ENCODE measurements around the gene ITFG1. TPM values are rescaled to one million over a fixed set of nuclear protein-coding genes. Genes with fewer than 3 reads are reported as not detected.

The ITFG1 gene
- total and polyA plus RNA-seq, 11 donors = 13.0 to 102 (median 70.1) TPM

DNA sequence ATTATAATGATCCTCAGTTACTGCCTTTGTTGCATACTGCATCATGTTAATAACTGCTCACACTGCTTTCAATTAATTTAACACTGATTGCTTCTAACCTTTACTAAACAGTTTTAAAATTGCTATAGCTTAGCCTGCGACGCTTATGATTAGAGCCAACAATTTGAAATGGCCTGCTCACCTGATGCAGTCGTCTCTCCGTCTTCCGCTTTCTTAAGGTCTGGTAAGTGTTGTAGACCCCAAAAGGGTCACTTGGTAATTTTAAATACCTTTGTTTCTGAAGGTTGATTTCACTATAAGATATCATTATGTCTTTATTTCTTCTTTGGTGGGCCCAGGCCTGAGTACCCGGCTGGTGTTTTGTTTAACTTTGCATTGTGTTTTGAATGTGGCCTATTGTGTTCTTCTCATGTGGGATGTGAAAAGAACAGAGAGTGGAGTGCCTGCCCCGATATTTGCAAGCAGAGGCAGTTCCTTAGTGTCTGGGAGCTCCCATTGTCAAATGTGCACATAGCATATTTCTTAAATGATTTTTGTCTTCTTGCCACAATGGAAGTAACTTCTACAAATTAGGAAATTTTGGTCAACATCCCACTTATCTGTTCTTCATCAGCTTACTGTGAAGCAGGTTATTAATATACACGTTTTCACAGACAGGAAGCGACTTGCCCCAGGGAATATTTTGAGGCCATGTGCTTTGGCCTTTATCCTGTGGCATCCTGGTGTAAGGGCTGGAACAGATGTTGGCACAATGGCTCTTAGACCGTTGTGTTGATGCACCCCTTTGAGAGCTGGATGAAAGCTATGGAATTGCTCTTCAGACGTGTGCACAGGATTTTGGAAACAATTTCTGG is 3.1 kb upstream of the ITFG1 start:
- TF ChIP-seq, protein P1, sequence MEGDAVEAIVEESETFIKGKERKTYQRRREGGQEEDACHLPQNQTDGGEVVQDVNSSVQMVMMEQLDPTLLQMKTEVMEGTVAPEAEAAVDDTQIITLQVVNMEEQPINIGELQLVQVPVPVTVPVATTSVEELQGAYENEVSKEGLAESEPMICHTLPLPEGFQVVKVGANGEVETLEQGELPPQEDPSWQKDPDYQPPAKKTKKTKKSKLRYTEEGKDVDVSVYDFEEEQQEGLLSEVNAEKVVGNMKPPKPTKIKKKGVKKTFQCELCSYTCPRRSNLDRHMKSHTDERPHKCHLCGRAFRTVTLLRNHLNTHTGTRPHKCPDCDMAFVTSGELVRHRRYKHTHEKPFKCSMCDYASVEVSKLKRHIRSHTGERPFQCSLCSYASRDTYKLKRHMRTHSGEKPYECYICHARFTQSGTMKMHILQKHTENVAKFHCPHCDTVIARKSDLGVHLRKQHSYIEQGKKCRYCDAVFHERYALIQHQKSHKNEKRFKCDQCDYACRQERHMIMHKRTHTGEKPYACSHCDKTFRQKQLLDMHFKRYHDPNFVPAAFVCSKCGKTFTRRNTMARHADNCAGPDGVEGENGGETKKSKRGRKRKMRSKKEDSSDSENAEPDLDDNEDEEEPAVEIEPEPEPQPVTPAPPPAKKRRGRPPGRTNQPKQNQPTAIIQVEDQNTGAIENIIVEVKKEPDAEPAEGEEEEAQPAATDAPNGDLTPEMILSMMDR (IDR thresholded peaks at IDR 0.05) = no peak
- no peak for TF ChIP-seq POLR2A (IDR thresholded peaks at IDR 0.05)
- ATAC-seq (no peak), DNase-seq (no peak)
- Histone ChIP-seq H3K27me3 (no peaks in the 10 kb centered on the region), H3K36me3 (peaks cover 0 to 16% (median 0%) of the 10 kb centered on the region in 9 donors), H3K27ac (peak overlapping the region in 7 of 12 donors; percentile 1 to 50 (median 24)), H3K9me3 (no peaks in the 10 kb centered on the region), H3K4me1 (peaks cover 17 to 83% (median 74%) of the 10 kb centered on the region in 12 donors), H3K4me3 (no peak overlapping the region)
- intact Hi-C loops (cut with DNase I) = loop anchor here in 5 of 10 donors (2.0 to 10.0 kb wide), 6 partner anchors 58 to 492 kb away; partner anchors contain the start of genes DNAJA2 (in 1 of the 5) and NETO2 (in 1 of the 5)
- 58 to 64% (median 59%) methylated on average over 11 of the region's 11 CpGs for WGBS, 4 donors

GRCh38 chr16:47461598-47462266 is 869 bp upstream of the ITFG1 start:
- intact Hi-C loops (cut with DNase I) = loop anchor here in 6 of 10 donors (1.0 to 10.0 kb wide), 8 partner anchors 32 to 489 kb away; partner anchors contain the start of genes DNAJA2 (in 1 of the 6) and NETO2 (in 1 of the 6)
- Histone ChIP-seq H3K36me3 (peaks cover 0 to 29% (median 20%) of the 10 kb centered on the region in 9 donors), H3K9me3 (no peaks in the 10 kb centered on the region), H3K4me3 (peak overlapping the region; percentile 78 to 96 (median 90)), H3K27ac (peak overlapping the region; percentile 94 to 100 (median 99)), H3K4me1 (peaks cover 17 to 67% (median 58%) of the 10 kb centered on the region in 12 donors), H3K27me3 (no peaks in the 10 kb centered on the region)
- peak in 3 of 4 donors; percentile 41 to 70 (median 57) for ATAC-seq
- WGBS, 4 donors = 1 to 2% (median 2%) methylated on average over 17 of the region's 17 CpGs
- peak in 1 of 5 donors; percentile 14 for DNase-seq
- TF ChIP-seq, protein P1 (IDR thresholded peaks at IDR 0.05) = no peak
- no peak for TF ChIP-seq POLR2A (IDR thresholded peaks at IDR 0.05)

GRCh38 chr16:47460359-47460710 is 528 bp downstream of the ITFG1 start:
- DNase-seq (no peak), ATAC-seq (no peak)
- WGBS, 4 donors = 2 to 4% (median 3%) methylated on average over 4 of the region's 4 CpGs
- TF ChIP-seq, protein P1 (IDR thresholded peaks at IDR 0.05) = no peak
- TF ChIP-seq POLR2A (IDR thresholded peaks at IDR 0.05) = no peak
- Histone ChIP-seq H3K36me3 (peaks cover 0 to 40% (median 30%) of the 10 kb centered on the region in 9 donors), H3K9me3 (no peaks in the 10 kb centered on the region), H3K27ac (peak overlapping the region; percentile 94 to 100 (median 99)), H3K4me3 (peak overlapping the region; percentile 78 to 96 (median 90)), H3K27me3 (no peaks in the 10 kb centered on the region), H3K4me1 (peaks cover 13 to 53% (median 46%) of the 10 kb centered on the region in 12 donors)
- intact Hi-C loops (cut with DNase I) = loop anchor here in 5 of 10 donors (2.0 to 10.0 kb wide), 6 partner anchors 34 to 488 kb away; partner anchors contain the start of genes DNAJA2 (in 1 of the 5) and NETO2 (in 1 of the 5)

All from heart left ventricle (tissue), 16 donors.